Measurements from ENCODE around the gene UGP2.

- no peak for TF ChIP-seq CTCF (IDR thresholded peaks at IDR 0.05; ENCODE audit: low read length)
- no peak for TF ChIP-seq EZH2 (IDR thresholded peaks at IDR 0.05; ENCODE audit: borderline replicate concordance, low read length)
Observed at GRCh38 chr2:63796796-63797195, 44.9 kb upstream of the UGP2 start.
